ENCODE measurements around the gene CARS1.

Gene CARS1

DNA sequence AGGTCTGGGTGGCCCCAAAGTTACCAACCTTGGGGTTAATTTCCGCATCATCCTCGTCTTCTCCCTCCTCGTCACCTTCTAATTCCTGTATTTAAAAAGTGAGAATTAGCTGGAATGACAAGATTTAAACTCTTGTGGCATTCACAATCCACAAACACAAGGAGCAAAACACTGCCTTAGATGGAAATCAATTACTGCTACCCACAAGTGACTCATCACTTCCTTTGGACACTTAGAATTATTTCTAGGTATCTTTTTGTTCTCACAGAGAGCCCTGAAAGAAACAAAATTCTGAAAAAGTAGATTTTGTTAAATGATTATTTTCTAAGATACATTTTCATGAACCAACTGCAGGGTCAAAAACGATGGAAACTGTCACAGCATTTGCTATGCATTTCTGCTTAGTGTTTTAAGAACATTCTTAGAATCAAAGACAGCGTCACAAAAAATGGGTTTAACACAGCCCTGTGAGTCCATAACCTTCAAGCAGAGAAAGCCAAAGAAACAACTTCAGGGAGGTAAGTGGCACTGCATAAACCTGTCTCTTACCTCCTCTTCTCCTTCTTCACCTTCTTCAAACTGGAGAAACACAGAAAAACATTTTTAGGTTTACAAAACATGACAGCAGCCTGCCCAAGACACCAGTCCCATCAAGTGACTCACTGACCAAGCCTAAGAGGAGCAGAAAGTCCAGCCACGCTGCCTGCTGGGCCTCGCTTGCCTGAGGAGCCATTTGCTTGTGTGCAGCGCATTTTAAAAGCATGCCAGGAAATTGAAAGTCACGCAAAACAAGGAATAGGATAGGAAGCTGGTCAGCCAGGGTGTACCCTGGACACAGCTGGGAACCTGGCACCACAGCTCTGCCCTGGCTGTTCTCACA lies 105.8 kb downstream of the CARS1 start:
- DNase-seq = no peak

All from NCI-H1930 (cell line).